Sigmoid colon (tissue), 4 donors: ENCODE measurements around the gene HSD17B10.

Experiments used
- CTCF ChIP-seq, 4 experiments: fragments of 450-650 bp in 3 of 4; fragments of 200-600 bp in 1 of 4; IDR thresholded peaks; one replicate each; pipeline ENCODE4 v1.5.1; 2016 to 2019; ENCODE audit warnings: antibody characterized with exemption in 4 of 4, mild to moderate bottlenecking in 3 of 4, moderate library complexity in 2 of 4
- EP300 ChIP-seq, 4 donors: sonication (generic); formaldehyde crosslinking; IDR thresholded peaks; one replicate each; pipeline ENCODE4 v1.6.1; 2017; ENCODE audit warnings: antibody characterized with exemption in 4 of 4
- POLR2A ChIP-seq, 2 donors: fragments of 450-650 bp; IDR thresholded peaks; one replicate each; pipeline ENCODE4 v1.6.1; 2016; ENCODE audit warnings: antibody characterized with exemption in 2 of 2, mild to moderate bottlenecking in 2 of 2, moderate library complexity in 2 of 2
- POLR2AphosphoS5 ChIP-seq, 4 donors: sonication (generic); formaldehyde crosslinking; IDR thresholded peaks; one replicate each; pipeline ENCODE4 v1.6.1; 2017; ENCODE audit warnings: antibody characterized with exemption in 4 of 4

GRCh38 chrX:53483416-53483815 is 49.2 kb upstream of the HSD17B10 start:
- TF ChIP-seq EP300 (IDR thresholded peaks at IDR 0.05) (no peak), POLR2A (IDR thresholded peaks at IDR 0.05) (no peak), CTCF (IDR thresholded peaks at IDR 0.05) (no peak), POLR2AphosphoS5 (IDR thresholded peaks at IDR 0.05) (no peak)
